Measurements from ENCODE around the gene SIRPA. TPM values are rescaled to one million over a fixed set of nuclear protein-coding genes. Genes with fewer than 3 reads are reported as not detected.

SIRPA gene
- total and polyA plus RNA-seq, 2 of the 8 experiments (the other 6 are each of a cell fraction or from before 2014, with no cell fraction given), result 3.9 to 4.3 TPM

DNA sequence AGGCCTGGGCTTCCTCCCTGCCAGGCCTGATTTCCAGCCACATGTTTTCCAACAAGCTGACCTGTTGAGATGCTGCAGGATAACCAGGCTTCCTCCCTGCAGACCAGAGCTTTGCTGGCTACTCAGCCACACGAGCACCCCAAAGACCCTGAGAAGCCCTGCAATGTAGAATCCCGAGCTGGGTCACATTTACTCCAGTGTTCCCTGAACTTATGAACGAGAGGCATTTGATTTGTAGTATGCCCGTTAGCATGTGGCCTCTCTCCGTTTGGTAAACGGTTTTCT lies 4.0 kb downstream of the SIRPA start (continued):
- TF ChIP-seq, protein P1, sequence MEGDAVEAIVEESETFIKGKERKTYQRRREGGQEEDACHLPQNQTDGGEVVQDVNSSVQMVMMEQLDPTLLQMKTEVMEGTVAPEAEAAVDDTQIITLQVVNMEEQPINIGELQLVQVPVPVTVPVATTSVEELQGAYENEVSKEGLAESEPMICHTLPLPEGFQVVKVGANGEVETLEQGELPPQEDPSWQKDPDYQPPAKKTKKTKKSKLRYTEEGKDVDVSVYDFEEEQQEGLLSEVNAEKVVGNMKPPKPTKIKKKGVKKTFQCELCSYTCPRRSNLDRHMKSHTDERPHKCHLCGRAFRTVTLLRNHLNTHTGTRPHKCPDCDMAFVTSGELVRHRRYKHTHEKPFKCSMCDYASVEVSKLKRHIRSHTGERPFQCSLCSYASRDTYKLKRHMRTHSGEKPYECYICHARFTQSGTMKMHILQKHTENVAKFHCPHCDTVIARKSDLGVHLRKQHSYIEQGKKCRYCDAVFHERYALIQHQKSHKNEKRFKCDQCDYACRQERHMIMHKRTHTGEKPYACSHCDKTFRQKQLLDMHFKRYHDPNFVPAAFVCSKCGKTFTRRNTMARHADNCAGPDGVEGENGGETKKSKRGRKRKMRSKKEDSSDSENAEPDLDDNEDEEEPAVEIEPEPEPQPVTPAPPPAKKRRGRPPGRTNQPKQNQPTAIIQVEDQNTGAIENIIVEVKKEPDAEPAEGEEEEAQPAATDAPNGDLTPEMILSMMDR (IDR thresholded peaks at IDR 0.05; ENCODE audit: control extremely low read depth in 1 of 3, insufficient read depth in 1 of 3, low read depth in 1 of 3, low read length in 3 of 3), result no peak
- TF ChIP-seq TAF7 (optimal IDR thresholded peaks at IDR 0.05; ENCODE audit: borderline replicate concordance, low read depth, low read length), result no peak
- no peak for TF ChIP-seq MAX (IDR thresholded peaks at IDR 0.05)
- no peak for TF ChIP-seq CBX8 (IDR thresholded peaks at IDR 0.05; ENCODE audit: borderline replicate concordance, low read depth, low read length)
- TF ChIP-seq POLR2AphosphoS5 (IDR thresholded peaks at IDR 0.05; ENCODE audit: low read depth, low read length), result no peak
